NOMO-1 treated with dmso at 0.1 percent for 144 hours (cell line): ENCODE data around the gene REEP1.
"Not testable (repeated sequence)": the region's sequence is repeated elsewhere in the genome, so short reads cannot be mapped to it uniquely, and the experiment has no call there.

Experiments used
- DNase-seq: peaks from one replicate; lab custom pipeline; 2025; ENCODE audit not compliant: unreplicated experiment; lab: John Stamatoyannopoulos, UW

REEP1 gene

DNA sequence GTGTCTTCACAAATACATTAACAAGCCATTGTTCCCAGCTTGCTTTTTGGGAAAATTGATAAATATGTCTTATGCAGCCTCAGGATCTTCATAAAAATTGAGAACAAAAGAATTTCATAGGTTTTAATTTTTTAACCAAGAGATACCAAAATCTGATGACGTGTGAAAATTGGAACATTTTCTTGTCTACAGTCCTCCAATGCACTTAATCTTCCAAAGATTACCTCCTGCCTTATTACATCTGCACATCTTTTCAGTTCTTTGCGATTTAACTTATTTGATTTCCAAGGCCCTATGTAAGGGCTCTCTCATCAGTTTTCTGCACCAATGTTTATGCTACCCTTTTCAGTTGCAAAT lies 135.1 kb downstream of the REEP1 start:
- no peak for DNase-seq

DNA sequence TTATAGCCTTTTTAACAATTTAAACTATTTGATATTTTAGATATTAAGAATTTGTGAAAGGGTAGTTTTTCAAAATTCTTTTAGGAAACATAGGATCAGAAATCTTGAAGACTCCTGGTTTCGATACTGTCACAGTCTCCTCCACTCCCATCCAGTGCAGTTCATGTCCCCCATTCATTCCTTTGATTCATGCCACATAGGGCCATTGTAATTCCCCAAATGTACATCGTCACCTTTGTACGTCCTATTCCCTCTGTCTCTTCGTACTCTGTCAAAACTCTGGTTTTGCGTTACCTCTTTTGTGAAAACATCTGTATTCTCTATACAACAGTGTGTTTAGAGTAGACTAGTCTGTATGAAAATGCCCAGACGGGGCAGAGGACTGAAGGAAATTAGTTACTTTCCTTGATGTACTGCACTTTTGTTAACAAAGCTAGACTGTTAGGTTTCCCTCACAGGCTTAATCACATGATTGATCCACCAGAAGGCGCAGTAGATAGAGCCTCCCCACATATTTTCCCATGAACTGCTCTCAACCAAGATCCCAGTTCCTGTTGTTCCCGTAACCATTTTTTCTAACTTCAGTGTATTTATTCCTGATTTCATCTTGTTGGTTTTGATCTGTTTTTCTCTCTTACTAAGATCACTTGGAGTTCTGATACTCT lies 135.6 kb downstream of the REEP1 start:
- no peak for DNase-seq

DNA sequence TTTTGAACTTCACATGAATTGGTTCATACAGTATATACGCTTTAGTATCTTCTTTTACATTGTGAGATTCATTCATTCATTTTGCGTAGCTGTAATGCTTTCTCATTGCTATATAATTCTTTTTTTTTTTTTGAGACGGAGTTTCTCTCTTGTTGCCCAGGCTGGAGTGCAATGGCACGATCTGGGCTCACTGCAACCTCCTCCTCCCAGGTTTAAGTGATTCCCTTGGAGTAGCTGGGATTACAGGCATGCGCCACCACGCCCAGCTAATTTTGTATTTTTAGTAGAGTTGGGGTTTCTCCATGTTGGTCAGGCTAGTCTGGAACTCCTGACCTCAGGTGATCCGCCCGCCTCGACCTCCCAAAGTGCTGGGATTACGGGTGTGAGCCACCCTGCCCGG lies 136.9 kb downstream of the REEP1 start:
- not testable (repeated sequence) for DNase-seq

DNA sequence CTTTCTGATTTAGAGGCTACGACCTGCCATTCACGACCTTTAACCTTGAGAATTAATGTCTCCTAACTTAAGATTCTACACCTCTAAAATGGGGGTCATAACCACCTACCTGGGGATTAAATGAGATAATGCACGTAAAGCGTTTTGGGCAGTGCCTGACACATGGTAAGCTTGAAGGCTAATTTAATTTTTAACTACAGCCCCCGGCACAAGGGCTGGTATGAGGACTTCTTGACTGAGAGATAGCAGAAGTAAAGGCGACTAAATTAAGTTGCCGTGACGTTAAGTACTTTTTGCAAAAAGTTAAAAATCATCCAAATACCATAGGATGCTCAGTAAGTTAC lies 137.6 kb downstream of the REEP1 start:
- DNase-seq, result no peak

DNA sequence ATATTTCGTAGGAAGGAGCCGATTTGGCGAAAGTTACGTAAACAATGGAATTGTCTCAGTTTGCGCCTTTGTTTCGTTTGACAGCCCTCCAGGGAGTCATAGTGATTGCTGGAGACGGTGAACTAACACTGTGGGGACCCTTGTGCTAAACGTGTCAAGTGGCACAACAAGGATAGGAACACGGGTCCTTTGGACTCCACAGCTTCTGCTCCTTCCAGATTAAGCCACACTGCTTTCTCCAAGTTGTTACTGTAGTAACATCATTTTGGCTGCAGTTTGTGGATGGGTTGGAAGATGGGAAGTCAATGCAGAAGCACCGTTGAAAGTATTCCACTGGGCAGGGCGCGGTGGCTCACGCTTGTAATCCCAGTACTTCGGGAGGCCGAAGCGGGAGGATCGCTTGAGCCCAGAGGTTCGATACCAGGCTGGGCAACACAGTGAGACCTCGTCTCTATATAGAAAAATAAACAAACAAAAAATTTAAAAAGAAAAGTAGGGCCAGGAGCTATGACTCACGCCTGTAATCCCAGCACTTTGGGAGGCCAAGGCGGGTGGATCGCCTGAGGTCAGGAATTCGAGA lies 141.5 kb downstream of the REEP1 start:
- no peak for DNase-seq

DNA sequence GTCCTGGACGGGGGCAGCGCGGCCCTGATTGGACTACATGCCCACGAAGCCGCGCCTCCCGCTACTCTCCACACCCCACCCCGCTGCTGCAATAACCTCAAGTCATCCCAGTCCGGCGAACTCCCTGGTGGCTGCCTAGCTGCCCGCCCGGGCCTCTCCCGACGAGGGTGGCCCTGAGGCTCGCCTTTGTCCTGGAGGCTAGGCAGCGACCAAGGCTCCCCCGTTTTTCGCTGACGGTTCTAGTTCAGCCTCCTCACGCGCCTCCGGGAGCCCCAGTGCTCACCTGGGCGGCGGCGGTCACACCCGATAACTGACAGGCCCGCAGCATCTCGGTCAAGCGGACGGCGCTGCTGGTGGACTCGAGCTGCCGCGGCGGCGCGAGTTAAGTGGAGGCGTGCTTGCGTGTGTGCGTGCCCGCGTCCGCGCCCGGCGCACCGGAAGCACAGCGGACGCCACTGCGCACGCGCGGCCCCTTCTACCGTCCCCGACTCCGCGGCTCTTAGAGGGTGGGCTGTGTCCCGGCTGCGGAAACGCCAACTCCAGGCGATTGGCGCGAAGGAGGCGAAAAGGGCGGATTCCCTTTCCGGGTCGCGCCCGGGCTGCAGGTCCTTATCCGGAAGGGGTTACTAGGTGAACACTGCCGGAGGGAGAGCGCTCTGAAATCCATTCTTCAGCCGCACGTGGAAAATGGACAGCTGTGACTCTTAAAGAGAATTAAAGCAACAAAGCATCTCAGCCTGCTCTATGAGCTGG lies 142.2 kb downstream of the REEP1 start, which contains the start of gene IMMT:
Gene IMMT (minus strand): TSS at position 408 of the 753 bp plus-strand sequence. CDS start 80 bp downstream, at position 328.
- DNase-seq, result peak; percentile 94

DNA sequence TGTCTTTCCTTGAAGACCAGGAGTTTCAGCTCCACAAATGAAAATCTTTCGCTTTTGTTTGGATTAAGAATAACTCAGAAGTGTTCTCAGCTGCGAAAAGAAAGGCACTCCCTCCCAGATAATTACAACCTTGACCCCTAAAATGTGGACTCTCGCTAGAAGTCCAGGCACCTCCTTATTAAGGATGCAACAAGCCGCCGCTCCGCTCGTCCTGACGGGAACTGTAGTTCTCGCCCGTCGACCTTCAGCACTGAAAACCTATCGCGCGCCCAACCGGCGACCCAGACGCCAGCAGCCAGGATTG lies 142.7 kb downstream of the REEP1 start:
- no peak for DNase-seq

DNA sequence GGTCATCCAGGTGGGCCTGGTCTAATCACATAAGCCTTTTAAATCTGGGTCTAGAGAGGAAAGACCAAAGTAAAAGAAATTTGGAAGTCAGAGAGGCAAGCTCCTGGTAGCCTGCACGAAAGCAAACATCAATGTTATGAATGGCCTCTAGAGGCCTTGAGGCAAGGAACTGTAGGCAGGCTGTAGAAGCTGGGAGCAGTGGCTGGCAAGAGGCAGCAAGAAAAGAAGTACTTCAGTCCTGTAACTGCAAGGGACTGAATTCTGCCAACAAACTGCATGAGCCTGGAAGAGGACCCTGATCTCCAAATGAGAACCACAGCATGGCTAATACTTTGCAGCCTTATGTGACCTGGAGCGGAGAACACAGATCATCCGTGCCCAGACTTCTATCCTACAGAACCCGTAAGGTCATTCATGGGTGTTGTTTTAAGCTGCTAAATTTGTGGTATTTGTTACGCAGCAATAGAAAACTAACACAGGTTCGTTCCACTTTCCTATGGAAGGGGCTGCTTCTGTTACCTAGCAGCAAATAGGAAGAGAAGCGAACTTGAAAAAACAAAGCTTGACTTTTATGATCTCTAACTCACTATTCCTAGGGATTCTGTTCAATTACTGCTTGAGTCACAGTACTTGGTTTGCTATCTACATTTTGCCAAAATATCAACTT lies 143.4 kb downstream of the REEP1 start:
- no peak for DNase-seq

DNA sequence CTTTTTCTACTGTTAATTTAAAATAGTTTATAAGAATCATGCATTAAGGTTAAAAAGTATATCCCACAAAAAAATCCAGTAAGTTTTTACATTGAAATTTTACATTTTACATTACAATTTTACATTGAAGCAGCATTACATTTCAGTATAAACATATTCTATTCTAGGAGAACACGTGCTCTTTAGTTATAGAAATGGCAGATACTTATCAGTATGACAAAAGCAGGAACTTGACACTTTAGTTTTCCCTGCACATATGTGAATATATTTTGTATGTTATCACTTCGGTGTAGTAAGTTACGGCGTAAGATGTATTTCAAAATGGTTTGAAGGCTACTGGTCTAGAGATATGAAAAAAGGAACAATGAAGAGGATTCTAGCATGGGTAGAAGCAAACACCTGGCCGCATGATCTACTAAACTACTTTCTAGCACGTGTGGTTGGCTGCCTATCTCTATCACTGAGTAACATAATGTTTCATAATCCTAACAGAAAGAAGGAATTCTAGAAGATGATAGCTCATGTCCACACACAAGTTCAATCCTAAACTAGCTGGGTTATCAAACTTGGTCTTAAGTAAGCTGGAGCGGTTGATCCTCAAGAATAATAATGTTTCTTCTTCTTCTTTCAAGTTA lies 147.5 kb downstream of the REEP1 start:
- DNase-seq, result no peak

DNA sequence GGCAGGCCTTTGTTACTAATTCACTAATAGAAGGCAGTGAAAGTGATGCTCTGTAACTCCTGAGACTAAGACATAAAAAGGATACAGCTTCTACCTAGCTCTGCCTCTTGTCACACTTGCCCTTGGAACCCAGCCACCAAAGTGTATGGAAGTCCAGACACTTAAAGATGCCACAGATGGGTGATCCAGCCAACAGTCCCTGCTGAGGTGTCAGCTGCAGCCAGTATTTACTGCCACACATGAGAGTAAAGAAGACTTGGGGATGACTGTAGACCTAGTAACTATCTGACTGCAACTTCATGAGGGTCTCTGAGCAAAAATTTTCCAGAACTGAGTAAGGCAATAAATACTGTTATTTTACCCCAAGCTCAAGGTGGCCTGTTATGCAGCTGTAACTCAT lies 151.0 kb downstream of the REEP1 start:
- DNase-seq, result no peak

DNA sequence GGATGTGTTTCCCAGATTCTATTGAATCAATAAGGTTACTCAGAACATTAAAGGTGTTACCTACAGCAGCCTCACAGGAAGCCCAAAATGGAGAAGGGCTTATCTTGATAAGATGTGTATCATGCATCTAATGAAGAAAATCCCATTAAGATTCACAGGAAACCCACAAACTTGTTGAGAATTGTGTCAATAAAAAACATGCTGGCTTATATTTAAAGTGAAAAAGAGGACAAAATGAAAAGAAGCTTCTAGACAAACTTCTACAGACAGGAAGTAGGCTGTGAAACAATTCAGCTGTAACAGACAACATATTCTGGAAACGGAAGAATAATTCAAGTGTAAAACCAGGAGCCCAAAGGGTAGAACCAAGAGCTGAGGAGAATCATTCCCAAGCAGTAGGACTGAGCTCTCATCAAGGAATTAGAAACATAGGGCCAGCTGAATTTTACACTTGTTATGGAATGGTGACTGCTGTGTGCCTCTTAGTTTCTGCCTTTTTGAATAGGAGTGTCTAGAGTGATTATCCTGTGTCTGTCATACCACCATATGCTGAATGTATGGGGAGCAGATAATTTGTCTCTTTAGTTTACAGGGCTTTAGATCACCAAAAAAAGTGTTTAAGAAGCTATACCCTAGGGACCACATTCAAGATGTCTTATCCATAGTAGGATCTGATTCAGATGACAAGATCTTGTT lies 151.8 kb downstream of the REEP1 start:
- no peak for DNase-seq

DNA sequence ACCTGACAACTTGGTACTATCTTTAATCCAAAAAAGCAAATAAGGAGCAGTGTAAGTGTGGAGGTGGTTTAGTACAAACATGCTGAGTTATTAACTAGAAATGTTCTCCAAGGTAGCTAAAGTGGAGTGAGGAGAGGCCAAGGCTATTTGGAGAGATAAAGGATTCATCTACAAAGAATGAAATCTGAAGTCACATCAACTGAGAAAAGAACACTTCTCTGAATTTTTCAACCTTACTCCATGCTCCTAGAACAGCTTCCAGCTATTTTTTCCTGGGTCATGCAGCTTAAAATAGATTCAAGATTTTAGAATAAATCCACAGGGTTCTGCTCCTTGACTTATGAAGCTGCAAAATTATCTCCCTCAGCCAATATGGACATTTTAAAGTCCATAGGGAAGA lies 160.8 kb downstream of the REEP1 start:
- no peak for DNase-seq

DNA sequence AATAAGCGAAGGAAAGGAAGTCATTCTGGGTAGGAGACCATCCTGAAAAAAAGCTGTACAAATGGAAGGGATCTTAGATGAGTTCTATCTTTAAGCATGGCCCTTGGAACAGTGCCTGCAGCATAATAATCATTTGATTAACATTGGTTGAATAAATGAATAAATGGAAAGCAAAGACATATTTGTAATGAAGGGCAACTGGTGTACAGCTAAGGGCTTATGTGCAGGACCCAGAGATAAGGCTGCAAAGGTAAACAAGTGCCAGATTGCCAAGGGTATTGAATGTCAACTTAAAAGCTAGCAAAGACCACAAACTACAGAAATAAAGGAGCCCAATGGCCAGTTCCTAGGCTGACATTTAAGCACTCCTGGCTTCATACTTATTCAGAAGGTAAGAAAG lies 161.6 kb downstream of the REEP1 start:
- DNase-seq, result no peak

DNA sequence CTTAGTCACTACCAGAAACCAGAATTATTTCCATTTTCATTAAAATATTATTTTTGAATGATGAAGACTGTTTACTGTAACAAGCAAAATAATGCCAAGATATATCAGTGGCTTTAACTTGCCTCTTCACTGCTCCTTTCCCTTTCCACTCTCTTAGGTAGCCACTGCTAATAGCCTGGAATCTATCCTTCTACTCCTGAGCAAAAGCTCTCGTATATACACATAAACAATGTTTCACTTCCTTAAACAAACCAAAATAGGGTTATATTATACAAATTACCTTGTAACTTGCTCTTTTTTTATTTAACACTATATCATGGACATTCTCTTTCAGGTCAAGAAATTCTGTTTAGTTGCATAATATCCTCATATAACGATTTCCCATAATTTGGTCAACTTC lies 163.0 kb downstream of the REEP1 start:
- DNase-seq, result no peak

DNA sequence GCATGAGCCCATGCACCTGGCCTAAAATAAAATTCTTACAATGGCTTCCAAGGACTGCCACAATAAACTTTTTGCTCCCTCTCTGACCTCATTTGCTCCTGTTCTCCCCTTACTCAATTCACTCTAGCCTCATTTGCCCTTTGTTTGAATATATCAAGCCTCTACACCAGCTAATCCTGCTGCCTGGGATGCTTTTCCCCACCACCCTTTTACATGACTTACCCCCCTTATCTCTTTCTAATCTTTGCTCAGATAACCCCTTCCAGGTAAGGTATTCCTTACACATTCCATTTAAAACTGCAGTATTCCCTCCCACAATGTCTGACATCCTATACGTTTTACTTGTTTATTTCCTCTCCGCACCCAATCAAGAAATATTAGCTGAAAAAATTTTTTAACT lies 164.8 kb downstream of the REEP1 start:
- DNase-seq, result no peak

DNA sequence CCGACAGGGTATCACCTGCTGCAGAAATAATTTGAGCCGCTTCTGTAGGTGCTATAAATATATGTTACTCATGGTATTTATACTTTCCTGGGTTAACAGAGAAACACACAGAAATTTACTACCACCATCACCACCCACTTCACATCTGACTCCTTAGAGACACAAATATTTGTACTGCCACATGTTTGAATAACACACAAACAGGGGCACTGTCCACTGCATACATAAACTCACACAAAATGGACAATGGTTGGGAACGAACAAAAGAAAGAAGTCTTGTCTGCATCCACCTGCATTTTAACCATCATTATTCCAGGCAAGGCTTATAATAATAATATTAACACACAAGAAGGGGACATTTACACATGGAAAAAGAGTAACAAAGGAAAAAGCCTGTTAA lies 166.1 kb downstream of the REEP1 start:
- no peak for DNase-seq

DNA sequence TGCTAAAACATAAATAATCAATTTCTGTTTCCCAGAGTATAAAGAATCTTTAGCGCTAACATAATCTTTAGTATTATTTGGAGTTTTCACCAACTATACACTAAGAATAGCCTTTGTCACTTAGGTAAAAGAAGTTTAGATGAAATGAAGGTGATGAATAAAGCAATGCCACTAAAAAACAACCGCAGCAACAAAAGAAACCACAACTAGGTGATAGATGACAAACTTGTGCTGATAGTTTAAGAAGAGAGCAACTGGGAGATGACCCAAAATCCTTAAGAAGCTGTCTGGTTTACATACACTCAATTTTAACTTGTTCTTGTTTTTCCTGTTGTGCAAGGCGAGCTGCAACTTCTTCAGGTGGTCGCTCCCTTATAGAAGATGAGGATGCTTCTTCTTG lies 167.0 kb downstream of the REEP1 start:
- DNase-seq, result no peak
